Measurements from ENCODE around the gene SMAD4.

DNA sequence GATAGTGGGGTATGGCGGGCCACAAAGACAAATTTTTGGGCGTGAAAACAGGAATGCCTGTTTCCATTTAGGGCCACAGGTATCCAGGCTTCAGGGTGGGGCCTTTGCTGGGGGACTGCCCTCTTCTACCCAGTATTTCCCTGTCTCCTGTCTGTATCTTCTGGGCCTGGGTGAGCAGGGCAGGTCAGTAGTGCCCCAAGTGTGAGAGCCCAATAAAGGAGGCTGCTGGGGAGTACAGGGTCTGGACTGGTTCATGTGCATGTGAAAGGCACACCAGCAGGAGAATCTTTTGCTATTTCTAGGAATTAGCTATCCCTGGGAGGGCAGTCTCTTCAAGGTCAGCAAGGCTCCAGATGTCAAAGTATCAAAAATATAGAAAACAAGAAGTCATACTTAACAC lies 96.0 kb downstream of the SMAD4 start:
- TF ChIP-seq, protein P1, sequence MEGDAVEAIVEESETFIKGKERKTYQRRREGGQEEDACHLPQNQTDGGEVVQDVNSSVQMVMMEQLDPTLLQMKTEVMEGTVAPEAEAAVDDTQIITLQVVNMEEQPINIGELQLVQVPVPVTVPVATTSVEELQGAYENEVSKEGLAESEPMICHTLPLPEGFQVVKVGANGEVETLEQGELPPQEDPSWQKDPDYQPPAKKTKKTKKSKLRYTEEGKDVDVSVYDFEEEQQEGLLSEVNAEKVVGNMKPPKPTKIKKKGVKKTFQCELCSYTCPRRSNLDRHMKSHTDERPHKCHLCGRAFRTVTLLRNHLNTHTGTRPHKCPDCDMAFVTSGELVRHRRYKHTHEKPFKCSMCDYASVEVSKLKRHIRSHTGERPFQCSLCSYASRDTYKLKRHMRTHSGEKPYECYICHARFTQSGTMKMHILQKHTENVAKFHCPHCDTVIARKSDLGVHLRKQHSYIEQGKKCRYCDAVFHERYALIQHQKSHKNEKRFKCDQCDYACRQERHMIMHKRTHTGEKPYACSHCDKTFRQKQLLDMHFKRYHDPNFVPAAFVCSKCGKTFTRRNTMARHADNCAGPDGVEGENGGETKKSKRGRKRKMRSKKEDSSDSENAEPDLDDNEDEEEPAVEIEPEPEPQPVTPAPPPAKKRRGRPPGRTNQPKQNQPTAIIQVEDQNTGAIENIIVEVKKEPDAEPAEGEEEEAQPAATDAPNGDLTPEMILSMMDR (conservative IDR thresholded peaks at IDR 0.05; ENCODE audit: low read depth, low read length): no peak
- TF ChIP-seq EZH2 (IDR thresholded peaks at IDR 0.05; ENCODE audit: low read length, unreplicated experiment) (no peak), EZH2phosphoT487 (IDR thresholded peaks at IDR 0.05; ENCODE audit: borderline replicate concordance, low read length) (no peak)

All from PC-3 (cell line).